ENCODE results near the gene DIDO1. TPM values are rescaled to one million over a fixed set of nuclear protein-coding genes. Genes with fewer than 3 reads are reported as not detected.

Gene DIDO1
- total RNA-seq, 2 experiments from 2014 or later = 100 to 104 TPM

GRCh38 chr20:62839816-62840215 lies 86.5 kb downstream of the DIDO1 start:
- no peaks in the 10 kb centered on the region for H3K4me1 Mint-ChIP-seq
- no peaks in the 10 kb centered on the region for H3K36me3 Mint-ChIP-seq
- no peaks in the 10 kb centered on the region for H3K27me3 Mint-ChIP-seq
- ATAC-seq (ENCODE audit: low read depth) (no peak), DNase-seq (no peak)
- no peak overlapping the region for H3K27ac Mint-ChIP-seq
- no peak overlapping the region for H3K4me3 Mint-ChIP-seq
- POLR2A ChIA-PET = no interaction called here
- no peaks in the 10 kb centered on the region for H3K9me3 Mint-ChIP-seq

- H3K36me3 Mint-ChIP-seq = no peaks in the 10 kb centered on the region
- no peak overlapping the region for H3K4me3 Mint-ChIP-seq
- no peaks in the 10 kb centered on the region for H3K9me3 Mint-ChIP-seq
- H3K4me1 Mint-ChIP-seq = no peaks in the 10 kb centered on the region
- no peaks in the 10 kb centered on the region for H3K27me3 Mint-ChIP-seq
- POLR2A ChIA-PET = no interaction called here
- no peak for ATAC-seq (ENCODE audit: low read depth)
- no peak overlapping the region for H3K27ac Mint-ChIP-seq
- no peak for DNase-seq
Observed at GRCh38 chr20:62839261-62839660, 87.0 kb downstream of the DIDO1 start.

GRCh38 chr20:62838128-62838891 lies 88.0 kb downstream of the DIDO1 start:
- no peaks in the 10 kb centered on the region for H3K9me3 Mint-ChIP-seq
- no peak for ATAC-seq (ENCODE audit: low read depth)
- H3K27me3 Mint-ChIP-seq = no peaks in the 10 kb centered on the region
- H3K36me3 Mint-ChIP-seq = no peaks in the 10 kb centered on the region
- no peaks in the 10 kb centered on the region for H3K4me1 Mint-ChIP-seq
- no peak for DNase-seq
- POLR2A ChIA-PET = no interaction called here
- no peak overlapping the region for H3K27ac Mint-ChIP-seq
- no peak overlapping the region for H3K4me3 Mint-ChIP-seq

GRCh38 chr20:62837790-62838127 lies 88.5 kb downstream of the DIDO1 start:
- no peak overlapping the region for H3K4me3 Mint-ChIP-seq
- POLR2A ChIA-PET = no interaction called here
- H3K4me1 Mint-ChIP-seq = peaks cover 2% of the 10 kb centered on the region
- DNase-seq (no peak), ATAC-seq (ENCODE audit: low read depth) (no peak)
- no peak overlapping the region for H3K27ac Mint-ChIP-seq
- H3K36me3 Mint-ChIP-seq = no peaks in the 10 kb centered on the region
- H3K9me3 Mint-ChIP-seq = no peaks in the 10 kb centered on the region
- H3K27me3 Mint-ChIP-seq = no peaks in the 10 kb centered on the region

- no peaks in the 10 kb centered on the region for H3K27me3 Mint-ChIP-seq
- POLR2A ChIA-PET = no interaction called here
- no peak for ATAC-seq (ENCODE audit: low read depth)
- H3K36me3 Mint-ChIP-seq = no peaks in the 10 kb centered on the region
- no peaks in the 10 kb centered on the region for H3K9me3 Mint-ChIP-seq
- no peak for DNase-seq
- H3K4me3 Mint-ChIP-seq = no peak overlapping the region
- H3K4me1 Mint-ChIP-seq = peaks cover 7% of the 10 kb centered on the region
- no peak overlapping the region for H3K27ac Mint-ChIP-seq
Observed at GRCh38 chr20:62836967-62837490, 89.3 kb downstream of the DIDO1 start.

- no peak for ATAC-seq (ENCODE audit: low read depth)
- no peaks in the 10 kb centered on the region for H3K9me3 Mint-ChIP-seq
- no peak for DNase-seq
- no peak overlapping the region for H3K27ac Mint-ChIP-seq
- no peaks in the 10 kb centered on the region for H3K27me3 Mint-ChIP-seq
- H3K4me1 Mint-ChIP-seq = peaks cover 9% of the 10 kb centered on the region
- POLR2A ChIA-PET = no interaction called here
- no peak overlapping the region for H3K4me3 Mint-ChIP-seq
- no peaks in the 10 kb centered on the region for H3K36me3 Mint-ChIP-seq
Observed at GRCh38 chr20:62835931-62836861, 90.1 kb downstream of the DIDO1 start.

- H3K9me3 Mint-ChIP-seq = no peaks in the 10 kb centered on the region
- peaks cover 9% of the 10 kb centered on the region for H3K4me1 Mint-ChIP-seq
- H3K27ac Mint-ChIP-seq = no peak overlapping the region
- DNase-seq = no peak
- ATAC-seq (ENCODE audit: low read depth) = no peak
- H3K36me3 Mint-ChIP-seq = no peaks in the 10 kb centered on the region
- POLR2A ChIA-PET = no interaction called here
- H3K4me3 Mint-ChIP-seq = no peak overlapping the region
- H3K27me3 Mint-ChIP-seq = no peaks in the 10 kb centered on the region
Observed at GRCh38 chr20:62834967-62835730, 91.2 kb downstream of the DIDO1 start.

GRCh38 chr20:62832951-62833391 lies 93.3 kb downstream of the DIDO1 start:
- ATAC-seq (ENCODE audit: low read depth) (no peak), DNase-seq (no peak)
- Mint-ChIP-seq H3K27me3 (no peaks in the 10 kb centered on the region), H3K4me1 (peaks cover 9% of the 10 kb centered on the region), H3K4me3 (no peak overlapping the region), H3K9me3 (no peaks in the 10 kb centered on the region), H3K36me3 (no peaks in the 10 kb centered on the region), H3K27ac (peak overlapping the region; percentile 4)
- POLR2A ChIA-PET = interaction anchor here (0.6 kb wide), 1 partner anchor 38 kb away, joined by 3 read pairs; no protein-coding TSS in a partner anchor

- Mint-ChIP-seq H3K27me3 (no peaks in the 10 kb centered on the region), H3K27ac (peak overlapping the region; percentile 16), H3K4me3 (no peak overlapping the region), H3K36me3 (no peaks in the 10 kb centered on the region), H3K9me3 (no peaks in the 10 kb centered on the region), H3K4me1 (peaks cover 9% of the 10 kb centered on the region)
- POLR2A ChIA-PET = interaction anchor here (0.6 to 0.7 kb wide), 2 partner anchors 26 to 39 kb away, joined by 3 read pairs; no protein-coding TSS in a partner anchor
- peak; percentile 87 for ATAC-seq (ENCODE audit: low read depth)
- no peak for DNase-seq
Observed at GRCh38 chr20:62832212-62832922, 93.9 kb downstream of the DIDO1 start.

- peaks cover 9% of the 10 kb centered on the region for H3K4me1 Mint-ChIP-seq
- POLR2A ChIA-PET = interaction anchor here (0.7 kb wide), 1 partner anchor 26 kb away, joined by 3 read pairs; no protein-coding TSS in a partner anchor
- ATAC-seq (ENCODE audit: low read depth) (no peak), DNase-seq (no peak)
- no peaks in the 10 kb centered on the region for H3K36me3 Mint-ChIP-seq
- H3K4me3 Mint-ChIP-seq = no peak overlapping the region
- H3K27me3 Mint-ChIP-seq = no peaks in the 10 kb centered on the region
- no peaks in the 10 kb centered on the region for H3K9me3 Mint-ChIP-seq
- no peak overlapping the region for H3K27ac Mint-ChIP-seq
Observed at GRCh38 chr20:62831854-62832211, 94.5 kb downstream of the DIDO1 start.

- Mint-ChIP-seq H3K4me3 (no peak overlapping the region), H3K27me3 (no peaks in the 10 kb centered on the region), H3K36me3 (no peaks in the 10 kb centered on the region), H3K4me1 (peaks cover 9% of the 10 kb centered on the region), H3K9me3 (no peaks in the 10 kb centered on the region), H3K27ac (no peak overlapping the region)
- ATAC-seq (ENCODE audit: low read depth) (no peak), DNase-seq (no peak)
- POLR2A ChIA-PET = interaction anchor here (0.7 kb wide), 1 partner anchor 27 kb away, joined by 3 read pairs; no protein-coding TSS in a partner anchor
Observed at GRCh38 chr20:62831361-62831788, 94.9 kb downstream of the DIDO1 start.

GRCh38 chr20:62830821-62831220 lies 95.5 kb downstream of the DIDO1 start:
- Mint-ChIP-seq H3K36me3 (no peaks in the 10 kb centered on the region), H3K9me3 (no peaks in the 10 kb centered on the region)

More at GRCh38 chr20:62830821-62831220, 95.5 kb downstream of the DIDO1 start:
- Mint-ChIP-seq H3K4me1 (peaks cover 9% of the 10 kb centered on the region), H3K27me3 (no peaks in the 10 kb centered on the region), H3K27ac (no peak overlapping the region), H3K4me3 (no peak overlapping the region)
- POLR2A ChIA-PET = no interaction called here
- DNase-seq (no peak), ATAC-seq (ENCODE audit: low read depth) (no peak)

Data from activated naive CD8-positive, alpha-beta T cell treated with anti-CD3 and anti-CD28 coated beads, Interleukin-2, amount 10 ng/mL, durations not matched to agents 7 days and 5 days (primary cell).